SW 1271 (cell line): ENCODE measurements around the gene PTGR3.
"Not testable (repeated sequence)": the region's sequence is repeated elsewhere in the genome, so short reads cannot be mapped to it uniquely, and the experiment has no call there.

Experiments used
- DNase-seq, 2 experiments: peaks; one replicate each; lab custom pipeline; 2025; lab: John Stamatoyannopoulos, UW

PTGR3 gene

DNA sequence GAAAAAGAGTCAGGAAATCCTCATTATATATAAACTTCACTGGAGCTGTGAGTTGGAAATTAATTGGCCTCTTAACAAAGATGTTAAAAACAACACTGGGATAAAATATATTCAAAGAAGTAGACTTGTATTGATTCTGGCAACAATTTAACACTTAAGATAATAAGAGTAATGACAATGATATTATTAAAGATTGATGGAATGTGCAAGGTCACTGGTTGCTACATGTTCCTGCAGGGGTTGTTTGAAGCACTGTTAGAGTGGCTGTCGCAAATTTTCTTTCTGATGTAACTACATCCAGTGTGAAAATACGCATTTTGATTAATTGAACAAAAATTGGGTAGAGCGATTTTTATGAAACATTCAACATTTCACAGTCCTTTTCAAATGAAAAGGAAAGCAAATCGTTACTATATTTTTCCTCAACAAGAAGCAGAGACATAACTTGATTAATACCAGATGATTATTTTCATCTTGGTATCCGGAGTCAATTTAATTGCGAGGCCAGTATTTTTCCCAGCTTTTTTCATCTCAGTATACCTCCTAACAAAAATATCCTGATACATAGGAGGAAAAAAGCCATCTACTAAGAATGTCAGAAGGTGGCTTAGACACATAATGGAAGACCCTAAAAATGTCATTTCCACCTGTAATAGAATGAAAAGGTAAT lies 6.1 kb downstream of the PTGR3 start:
- DNase-seq = no peak

DNA sequence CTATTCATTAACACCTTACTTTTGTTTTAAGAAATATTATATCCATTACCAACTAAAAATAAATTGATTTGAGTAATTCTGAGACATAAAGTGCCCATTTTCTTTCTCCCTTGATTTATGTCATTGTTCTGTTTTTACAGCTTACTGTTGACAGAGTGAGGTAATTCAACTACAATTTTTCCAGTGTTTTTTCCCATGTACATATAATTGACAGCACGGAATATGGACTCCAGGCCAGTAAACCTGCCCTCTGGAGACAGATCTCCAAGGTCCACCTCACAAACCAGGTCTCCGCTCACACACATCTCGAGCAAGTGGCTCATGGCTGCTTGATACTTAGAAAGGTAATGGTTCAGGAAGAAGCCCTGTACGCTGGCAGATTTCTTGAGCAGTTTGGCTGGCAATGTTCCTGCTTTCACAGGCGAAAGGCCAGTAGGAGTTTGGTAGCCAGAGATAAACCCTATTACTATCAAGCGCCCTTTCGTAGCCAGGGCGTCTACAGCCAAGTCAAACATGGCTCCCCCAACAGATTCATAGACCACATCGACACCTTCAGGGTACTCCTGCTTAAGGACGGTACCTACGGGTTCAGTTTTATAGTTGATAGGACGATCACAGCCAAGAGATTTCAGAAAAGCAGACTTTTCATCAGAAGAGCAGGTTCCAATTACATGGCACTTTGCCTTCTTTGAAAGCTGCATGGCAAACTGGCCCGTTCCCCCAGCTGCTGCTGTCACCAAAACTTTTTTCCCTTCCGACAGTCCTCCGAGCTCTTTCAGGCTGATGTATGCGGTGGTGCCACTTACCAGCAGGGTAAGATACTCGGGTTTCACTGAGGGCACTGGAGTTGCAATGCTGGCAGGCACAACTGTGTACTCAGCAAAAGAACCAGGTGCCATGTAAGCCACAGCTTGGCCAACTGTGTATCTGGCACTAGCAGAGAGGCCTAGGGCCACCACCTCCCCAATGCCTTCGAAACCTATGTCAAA lies 7.4 kb downstream of the PTGR3 start:
- no peak for DNase-seq

DNA sequence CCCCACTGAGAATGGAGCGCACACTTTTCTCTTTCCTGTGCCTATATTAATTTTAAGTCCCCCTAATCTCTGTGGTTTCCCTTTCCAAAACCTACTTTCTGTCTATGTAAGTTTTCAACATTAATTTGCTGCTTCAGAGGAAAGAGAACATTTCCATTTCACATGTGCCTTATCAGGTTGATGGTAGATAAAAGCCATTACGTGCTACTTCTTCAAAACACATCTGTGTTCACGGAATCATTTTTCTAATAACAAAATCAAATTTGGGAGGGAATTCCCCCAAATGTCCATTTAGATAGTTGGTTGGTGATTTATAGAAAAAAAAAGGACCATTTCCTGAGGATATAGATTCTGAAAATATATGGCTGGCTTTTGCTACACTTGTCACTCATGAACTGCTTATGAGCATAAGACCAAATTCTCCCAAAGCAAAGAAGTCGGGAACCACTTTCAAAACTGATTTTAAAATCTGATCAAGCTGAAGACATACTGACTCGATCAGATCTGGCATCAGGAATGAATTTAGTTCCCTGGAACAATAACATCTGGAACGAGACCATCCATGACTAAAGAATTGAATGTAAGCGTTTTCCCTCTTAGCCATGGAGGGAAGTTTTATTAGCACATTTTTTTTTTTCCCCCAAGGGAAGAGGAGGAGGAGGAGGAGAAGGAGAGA lies 8.2 kb downstream of the PTGR3 start:
- no peak for DNase-seq

DNA sequence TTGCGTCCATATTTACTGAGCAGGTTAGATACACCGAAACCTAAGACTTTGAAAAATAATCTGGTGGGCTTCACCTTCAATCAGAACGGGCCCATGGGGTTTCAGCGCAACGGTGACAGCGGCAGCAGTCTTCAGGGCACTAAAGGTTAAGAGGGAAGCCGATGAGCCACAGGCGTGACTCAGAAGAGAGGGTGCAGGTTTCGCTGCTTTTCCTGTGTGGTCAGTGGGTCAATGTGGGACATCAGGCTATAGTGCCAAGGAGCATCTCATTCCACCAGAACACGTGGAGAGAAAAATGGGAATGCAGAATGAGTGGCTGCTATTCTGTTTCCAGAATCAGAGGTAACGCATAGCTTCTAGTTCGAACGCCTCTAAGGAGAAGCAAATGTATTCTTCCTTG lies 8.9 kb downstream of the PTGR3 start:
- no peak for DNase-seq

DNA sequence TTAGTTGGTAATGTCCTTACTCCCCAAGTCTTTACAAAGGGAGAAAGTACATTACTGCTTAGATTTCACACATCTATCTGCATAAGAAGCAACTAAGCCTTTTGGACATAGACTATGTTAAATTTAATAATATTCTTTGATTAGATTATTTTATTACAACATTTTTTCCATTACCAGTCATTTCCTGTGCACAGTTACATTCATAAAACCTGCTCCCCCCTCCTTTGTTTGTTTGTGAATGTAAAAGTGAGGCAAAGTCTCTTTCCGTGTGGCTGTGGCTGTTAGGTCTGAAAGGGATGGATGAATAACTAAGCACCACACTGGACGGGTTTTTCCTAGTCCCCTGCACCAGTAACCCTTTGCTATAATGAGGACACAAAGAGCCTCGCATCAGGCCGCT lies 9.6 kb downstream of the PTGR3 start:
- no peak for DNase-seq

DNA sequence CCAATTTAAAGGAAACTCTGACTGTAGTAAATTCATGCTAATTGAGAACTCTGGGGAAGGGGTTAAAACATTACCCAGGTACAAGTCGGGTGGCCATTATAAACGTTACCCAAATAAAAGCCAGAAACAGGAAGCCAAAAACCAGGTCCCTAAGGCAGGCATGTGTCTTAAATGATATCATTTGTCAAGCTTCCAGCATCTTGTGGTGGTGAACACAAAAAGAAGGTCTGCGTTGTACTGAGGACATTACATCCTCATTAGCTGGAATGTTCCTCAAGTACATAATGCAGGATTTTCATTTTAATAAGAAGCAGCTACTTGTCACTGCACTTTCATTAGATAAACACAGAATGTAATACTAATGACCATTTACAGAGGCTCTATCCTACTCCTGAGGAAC lies 10.9 kb downstream of the PTGR3 start:
- DNase-seq = no peak

GRCh38 chr18:75192899-75193298 lies 16.0 kb downstream of the PTGR3 start:
- DNase-seq = no peak

DNA sequence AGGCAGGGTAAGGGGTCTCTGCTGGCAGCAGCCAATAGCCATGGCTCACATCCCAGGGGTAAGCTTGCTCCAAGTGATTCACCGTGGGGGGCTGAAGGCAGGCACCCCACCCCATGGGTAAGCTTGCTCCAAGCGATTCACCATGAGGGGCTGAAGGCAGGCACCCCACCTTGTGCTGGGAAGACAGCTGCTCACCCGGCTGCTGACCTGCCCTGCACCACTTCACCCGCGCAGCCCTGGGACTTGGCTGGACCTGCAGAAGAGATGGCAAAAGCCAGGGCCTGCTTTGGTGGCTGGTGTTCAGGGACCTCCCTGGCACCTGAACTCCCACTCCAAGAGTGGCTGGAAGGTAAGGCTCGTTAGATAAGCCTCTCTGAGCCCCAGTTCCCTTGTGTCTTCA lies 19.2 kb downstream of the PTGR3 start:
- no peak for DNase-seq

- not testable (repeated sequence) for DNase-seq
These were observed 21.2 kb downstream of the PTGR3 start for GRCh38 chr18:75187702-75188101.

DNA sequence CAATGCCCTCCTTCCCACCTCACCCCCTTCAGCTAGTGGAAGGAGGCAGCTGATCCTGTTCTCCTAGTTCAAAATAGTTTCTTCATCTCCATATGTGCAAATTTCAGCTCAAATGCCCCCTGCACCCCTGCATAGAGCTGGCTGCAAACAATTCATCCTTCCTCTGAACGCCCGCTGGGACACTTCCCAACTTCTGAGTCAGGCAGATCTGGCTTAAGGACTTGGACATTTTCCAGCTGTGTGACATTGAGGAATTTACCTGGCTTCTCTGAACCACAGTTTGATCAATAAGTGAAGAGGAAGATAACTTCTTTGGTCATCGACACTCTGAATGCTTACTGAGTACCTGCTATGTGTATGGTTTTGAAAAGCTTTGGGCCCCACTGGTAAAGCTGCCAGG lies 23.5 kb downstream of the PTGR3 start:
- DNase-seq = no peak

DNA sequence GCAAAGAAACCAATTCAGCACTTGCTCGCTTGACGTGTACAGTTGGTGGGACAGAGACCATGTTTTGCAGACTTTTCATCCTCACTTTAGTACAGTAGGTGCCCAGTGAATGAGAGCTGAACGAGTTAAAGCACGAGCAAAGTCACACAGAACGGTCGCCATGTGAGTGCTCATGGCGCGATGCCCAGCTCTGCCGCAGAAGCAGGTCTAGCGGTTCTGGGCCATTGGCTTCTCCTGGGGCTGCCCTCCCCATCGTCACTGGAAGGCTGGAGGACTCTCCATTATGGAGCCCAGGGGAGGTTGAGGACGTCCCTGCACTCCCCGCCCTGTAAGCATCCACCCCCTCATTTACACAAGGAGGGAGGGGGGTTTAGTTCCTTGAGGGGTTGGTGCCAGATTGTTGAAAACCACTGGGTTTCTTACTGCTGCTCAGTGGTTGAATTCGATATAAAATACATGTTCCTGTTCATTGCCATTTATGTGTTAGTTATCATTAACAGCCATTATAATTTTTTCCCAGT lies 24.9 kb downstream of the PTGR3 start:
- DNase-seq = no peak

DNA sequence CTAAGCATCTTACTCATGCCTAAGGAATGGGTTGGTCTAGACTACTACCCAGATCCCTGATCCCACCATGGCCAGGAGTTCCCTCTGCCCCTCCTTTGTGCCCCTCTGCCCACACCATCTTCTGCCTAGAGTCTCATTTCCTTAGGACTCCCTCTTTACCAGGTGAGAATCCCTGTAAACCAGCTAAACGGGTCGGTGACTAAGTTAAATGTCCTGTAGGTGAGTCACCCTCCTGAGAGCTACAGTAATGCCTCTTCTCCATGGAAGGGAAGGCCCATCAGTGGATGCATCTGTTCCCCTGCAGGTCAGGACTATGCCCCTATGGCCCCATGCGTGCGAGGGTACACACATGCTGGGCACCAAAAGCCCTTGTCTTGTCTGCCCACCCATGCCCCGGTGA lies 25.4 kb downstream of the PTGR3 start:
- DNase-seq = no peak

DNA sequence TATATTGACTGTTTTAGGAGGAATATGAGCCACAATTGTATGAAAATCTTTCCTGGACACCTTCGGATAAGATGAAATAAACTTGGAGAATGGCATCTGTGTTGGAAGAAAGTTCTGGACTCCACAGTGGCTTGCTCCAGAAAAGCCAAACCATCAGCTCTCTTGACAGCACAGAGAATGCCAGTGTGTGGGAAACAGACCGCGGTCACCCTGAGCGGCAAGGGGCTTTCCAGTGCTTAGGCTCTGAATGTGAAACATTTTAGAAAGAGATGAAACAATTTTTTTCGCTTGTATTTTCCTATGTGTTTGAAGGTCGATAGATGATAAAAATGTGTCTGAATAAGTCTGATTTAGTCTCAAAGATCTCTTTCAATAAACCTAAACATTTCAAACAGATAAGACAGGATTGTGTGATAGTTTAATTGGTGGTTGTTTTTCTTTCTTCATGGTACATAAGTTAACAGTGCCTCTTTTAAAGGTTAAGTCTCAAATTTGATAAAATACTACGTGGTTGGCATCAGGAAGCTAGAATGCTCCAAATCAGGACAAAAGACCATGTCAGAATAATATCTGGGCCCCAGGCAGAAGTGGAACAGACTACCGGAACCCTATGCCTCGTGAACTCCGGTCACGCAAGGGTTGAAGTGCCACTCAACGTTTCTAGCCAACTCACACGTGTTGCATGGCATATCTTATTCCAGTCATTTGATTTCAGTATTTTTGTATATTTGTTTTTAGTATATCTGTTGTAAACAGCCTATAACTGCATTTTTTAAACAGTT lies 28.9 kb downstream of the PTGR3 start:
- no peak for DNase-seq

DNA sequence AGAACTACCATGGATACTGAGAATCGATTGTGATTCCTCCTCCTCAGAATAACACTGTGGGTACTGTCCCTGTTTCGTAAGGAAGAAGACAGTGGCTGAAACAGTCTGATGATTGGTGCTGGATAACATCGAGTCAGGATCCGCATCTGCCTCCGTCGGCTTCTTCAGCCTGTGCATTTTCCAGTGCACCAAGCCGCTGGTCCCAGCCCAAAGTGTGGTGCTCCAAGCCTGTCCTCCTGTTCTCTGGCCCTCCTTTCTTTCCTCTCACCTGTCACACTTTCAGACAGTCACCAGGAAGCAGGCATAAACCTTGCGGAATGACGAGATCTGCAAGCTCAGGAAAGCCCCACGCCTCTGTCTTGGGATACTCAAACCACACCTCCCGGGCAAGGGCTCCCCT lies 30.6 kb downstream of the PTGR3 start:
- DNase-seq = no peak

DNA sequence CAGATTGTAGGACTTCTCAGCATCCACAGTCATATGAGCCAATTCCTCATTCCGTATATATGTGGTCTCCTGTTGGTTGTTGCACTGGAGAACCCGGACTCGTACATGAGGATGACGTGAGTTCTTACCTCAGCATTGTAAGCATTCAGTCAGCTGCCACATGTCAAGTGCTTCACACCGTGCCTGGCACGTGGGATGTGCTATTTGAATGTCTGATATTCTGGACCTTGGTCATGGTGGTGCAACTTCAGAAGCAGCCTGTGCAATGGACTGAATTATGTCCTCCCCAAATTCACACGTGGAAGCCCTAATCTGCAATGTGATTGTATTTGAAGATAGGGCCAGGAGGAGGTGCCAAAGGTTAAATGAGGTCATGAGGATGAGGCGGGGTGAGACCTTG lies 32.1 kb downstream of the PTGR3 start:
- no peak for DNase-seq

- no peak for DNase-seq
These were observed 35.2 kb downstream of the PTGR3 start for GRCh38 chr18:75173738-75174137.

DNA sequence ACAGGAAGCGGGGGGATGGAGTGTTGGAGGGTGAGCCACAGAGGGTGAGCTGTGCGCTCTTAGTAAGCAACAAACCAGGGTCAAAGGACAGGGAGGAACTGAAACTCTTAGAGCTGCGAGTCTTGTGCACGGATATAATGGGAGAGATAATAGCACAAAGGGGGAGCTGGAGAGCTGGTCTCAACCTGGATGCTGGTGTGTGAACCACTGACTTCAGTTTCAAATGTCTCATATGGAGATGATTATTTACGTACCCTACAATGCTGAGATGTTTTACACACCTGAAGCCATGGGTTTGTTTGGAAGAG lies 35.9 kb downstream of the PTGR3 start:
- no peak for DNase-seq

GRCh38 chr18:75172299-75173124 lies 36.4 kb downstream of the PTGR3 start:
- DNase-seq = no peak

DNA sequence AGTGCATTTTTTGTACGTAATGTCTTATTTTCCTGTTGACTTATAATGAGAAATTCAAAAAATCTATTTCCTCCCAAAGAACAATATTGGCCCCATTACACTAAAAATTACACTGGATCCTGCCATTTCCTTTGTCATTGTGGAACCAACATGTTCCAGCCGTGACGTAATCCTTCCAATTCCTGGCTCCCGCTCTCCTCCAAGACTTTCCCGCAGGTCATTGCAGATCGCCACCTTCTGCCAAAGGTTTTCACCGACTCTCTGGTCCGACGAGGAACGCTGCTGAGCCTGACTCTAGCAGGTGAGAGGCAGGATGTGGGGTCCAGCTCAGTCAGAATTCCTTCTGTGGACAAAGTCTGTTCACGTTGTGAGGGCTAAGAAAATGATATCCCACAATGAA lies 38.0 kb downstream of the PTGR3 start:
- DNase-seq = no peak

- DNase-seq = no peak
These were observed 38.7 kb downstream of the PTGR3 start for GRCh38 chr18:75170022-75170789.
